Fibroblast of villous mesenchyme (primary cell): ENCODE results near the gene SLC9B1. TPM values are rescaled to one million over a fixed set of nuclear protein-coding genes. Genes with fewer than 3 reads are reported as not detected.
"Not testable (repeated sequence)": the region's sequence is repeated elsewhere in the genome, so short reads cannot be mapped to it uniquely, and the experiment has no call there.

Experiments used
- DNase-seq: peaks from one replicate; pipeline ENCODE4 v3.0.0-alpha.2; 2010; ENCODE audit warnings: low read depth
- H3K4me3 ChIP-seq: 2 replicates; pipeline ENCODE4 v1.5.1; 2011; ENCODE audit warnings: low read depth, mild to moderate bottlenecking, low read length
- total RNA-seq: library from RNA; depleted of rRNA; stranded (reverse); fragments of >200 nt; gene quantifications from 2 replicates; pipeline ENCODE4 v1.2.3, GENCODE V29; 2012
- TF ChIP-seq, protein P1 (sequence below): IDR thresholded peaks from 2 replicates; pipeline ENCODE4 v1.5.1; 2012; ENCODE audit warnings: low read depth, mild to moderate bottlenecking, low read length; ENCODE audit not compliant: insufficient read depth

SLC9B1 gene
- total RNA-seq, 1 donor = 0.43 TPM

GRCh38 chr4:102871772-102872171 is 147.7 kb downstream of the SLC9B1 start:
- peak; percentile 44 for DNase-seq
- TF ChIP-seq, protein P1, sequence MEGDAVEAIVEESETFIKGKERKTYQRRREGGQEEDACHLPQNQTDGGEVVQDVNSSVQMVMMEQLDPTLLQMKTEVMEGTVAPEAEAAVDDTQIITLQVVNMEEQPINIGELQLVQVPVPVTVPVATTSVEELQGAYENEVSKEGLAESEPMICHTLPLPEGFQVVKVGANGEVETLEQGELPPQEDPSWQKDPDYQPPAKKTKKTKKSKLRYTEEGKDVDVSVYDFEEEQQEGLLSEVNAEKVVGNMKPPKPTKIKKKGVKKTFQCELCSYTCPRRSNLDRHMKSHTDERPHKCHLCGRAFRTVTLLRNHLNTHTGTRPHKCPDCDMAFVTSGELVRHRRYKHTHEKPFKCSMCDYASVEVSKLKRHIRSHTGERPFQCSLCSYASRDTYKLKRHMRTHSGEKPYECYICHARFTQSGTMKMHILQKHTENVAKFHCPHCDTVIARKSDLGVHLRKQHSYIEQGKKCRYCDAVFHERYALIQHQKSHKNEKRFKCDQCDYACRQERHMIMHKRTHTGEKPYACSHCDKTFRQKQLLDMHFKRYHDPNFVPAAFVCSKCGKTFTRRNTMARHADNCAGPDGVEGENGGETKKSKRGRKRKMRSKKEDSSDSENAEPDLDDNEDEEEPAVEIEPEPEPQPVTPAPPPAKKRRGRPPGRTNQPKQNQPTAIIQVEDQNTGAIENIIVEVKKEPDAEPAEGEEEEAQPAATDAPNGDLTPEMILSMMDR = no peak
- no peak overlapping the region for H3K4me3 ChIP-seq

GRCh38 chr4:102869569-102870197 is 149.8 kb downstream of the SLC9B1 start:
- DNase-seq = no peak
- H3K4me3 ChIP-seq = peak overlapping the region; percentile 91
- TF ChIP-seq, protein P1 = no peak

DNA sequence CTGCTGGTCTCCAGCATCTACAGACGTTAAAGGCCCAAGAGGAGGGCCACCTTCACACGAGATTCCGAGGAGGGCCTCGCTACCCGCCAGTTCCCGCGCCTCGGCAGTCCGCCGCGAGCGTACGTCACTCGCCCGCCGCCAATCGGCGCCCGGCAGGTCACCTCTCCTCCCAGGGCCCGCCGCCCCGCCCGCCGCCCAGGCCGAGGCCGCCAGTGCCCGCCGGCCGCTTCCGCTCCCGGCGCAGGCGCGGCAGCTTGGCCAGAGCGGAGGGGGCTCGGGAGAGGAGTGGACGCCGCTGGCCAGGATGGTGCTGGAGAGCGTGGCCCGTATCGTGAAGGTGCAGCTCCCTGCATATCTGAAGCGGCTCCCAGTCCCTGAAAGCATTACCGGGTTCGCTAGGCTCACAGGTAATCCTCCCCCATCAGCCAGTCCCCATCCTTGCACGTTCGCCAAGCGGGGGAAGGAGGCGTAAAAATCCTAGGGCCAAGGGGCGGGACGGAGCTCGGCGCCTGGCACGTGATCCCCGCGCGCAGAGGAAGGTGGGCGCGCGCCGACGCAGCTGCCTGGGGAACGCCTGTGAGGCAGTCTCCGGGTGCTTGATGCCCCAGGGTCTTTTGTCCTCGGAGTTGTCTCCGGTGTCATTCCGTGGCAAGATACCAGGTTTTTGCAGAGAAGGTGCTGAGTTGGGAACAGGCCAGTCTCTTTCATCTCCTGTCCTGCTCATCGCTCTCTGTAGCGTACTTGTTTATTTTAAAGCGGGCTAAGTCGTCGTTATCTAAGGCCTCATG is 150.5 kb downstream of the SLC9B1 start, which contains the start of gene CISD2:
Gene CISD2, plus strand, starts transcription at position 212 of the 788 bp plus-strand sequence. Its CDS starts 93 bp downstream, at position 305.
- DNase-seq = peak; percentile 93
- H3K4me3 ChIP-seq = peak within 1 kb of the TSS; percentile 91
- TF ChIP-seq, protein P1 = no peak

DNA sequence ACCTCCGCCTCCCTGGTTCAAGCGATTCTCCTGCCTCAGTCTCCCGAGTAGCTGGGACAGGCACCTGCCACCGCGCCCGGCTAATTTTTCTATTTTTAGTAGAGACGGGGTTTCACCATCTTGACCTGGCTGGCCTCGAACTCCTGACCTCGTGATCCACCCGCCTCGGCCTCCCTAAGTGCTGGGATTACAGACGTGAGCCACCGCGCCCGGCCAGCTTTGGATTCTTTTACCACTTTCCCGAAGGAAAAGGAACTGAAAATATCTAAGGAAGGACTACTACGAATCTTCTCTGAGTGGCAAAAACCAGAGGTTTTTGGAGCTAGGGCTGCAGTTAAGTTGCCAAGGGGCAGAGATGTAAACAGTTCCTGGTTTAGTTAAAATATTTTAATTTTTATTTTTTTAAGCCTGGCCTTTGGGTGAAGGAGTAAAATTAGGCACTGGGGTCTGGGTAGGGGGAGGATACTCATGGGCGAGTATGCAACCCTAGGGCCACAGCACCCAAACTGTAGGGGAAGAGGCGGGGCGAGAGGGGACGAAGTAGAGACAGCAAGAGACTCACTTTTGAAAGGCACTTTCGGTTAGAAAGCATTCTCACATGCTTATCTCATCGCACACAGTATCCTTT is 151.2 kb downstream of the SLC9B1 start:
- no peak for DNase-seq
- TF ChIP-seq, protein P1 = no peak
- H3K4me3 ChIP-seq = peak overlapping the region; percentile 91

DNA sequence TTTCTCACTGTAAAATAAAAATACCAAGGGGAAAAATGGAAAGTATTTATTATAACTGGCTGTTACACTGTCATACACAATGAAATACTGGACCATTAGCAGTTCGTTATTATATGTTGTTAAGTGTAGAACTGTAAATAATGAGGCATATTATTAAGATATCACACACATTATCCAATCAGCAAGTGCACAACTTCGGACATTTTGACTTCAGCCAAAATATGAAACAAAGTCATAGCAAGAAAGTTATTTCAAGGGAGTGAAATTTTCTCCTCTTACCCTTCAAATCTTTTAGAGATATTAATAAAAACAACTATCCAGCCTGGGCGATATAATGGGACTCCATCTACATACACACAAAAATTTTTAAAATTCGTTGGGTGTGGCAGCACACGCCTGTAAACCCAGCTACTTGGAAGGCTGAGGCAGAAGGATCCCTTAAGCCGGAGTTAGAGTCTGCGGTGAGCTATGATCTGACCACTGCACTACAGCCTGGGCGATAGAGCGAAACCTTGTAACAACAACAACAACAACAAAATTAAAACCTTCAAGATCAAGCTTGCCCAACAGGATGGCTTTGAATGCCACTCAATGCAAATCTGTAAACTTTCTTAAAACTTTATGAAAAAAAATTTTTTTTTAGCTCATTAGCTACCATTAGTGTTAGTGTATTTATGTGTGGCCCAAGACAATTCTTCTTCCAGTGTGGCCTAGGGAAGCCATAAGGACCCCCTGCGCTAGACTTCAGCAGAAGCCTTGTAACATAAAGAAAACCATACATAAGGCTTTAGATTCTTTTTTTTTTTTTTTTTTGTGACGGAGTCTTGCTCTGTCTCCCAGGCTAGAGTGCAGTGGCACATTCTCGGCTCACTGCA is 152.0 kb downstream of the SLC9B1 start:
- DNase-seq = no peak
- TF ChIP-seq, protein P1 = no peak
- H3K4me3 ChIP-seq = peak overlapping the region; percentile 91

GRCh38 chr4:102865327-102865726 is 154.2 kb downstream of the SLC9B1 start:
- DNase-seq = not testable (repeated sequence)

More at GRCh38 chr4:102865327-102865726, 154.2 kb downstream of the SLC9B1 start:
- not testable (repeated sequence) for H3K4me3 ChIP-seq
